Activated T-cell treated with anti-CD3 and anti-CD28 coated beads, Interleukin-2, amount 50 U/mL, for 72 hours (primary cell): Measurements from ENCODE around the gene UROD. TPM values are rescaled to one million over a fixed set of nuclear protein-coding genes. Genes with fewer than 3 reads are reported as not detected.
A peak's percentile ranks its signal among the peaks of the same experiment; 100 is the strongest.
"Not testable (repeated sequence)": the region's sequence is repeated elsewhere in the genome, so short reads cannot be mapped to it uniquely, and the experiment has no call there.

Experiments
- ATAC-seq, 2 donors: fragments of 150-1000 bp; cut with Tn5 transposase; replicated peaks in 1 of 2; 2 replicates each; pipeline ENCODE4 v1.10.0; 2021; ENCODE audit warnings: moderate library complexity in 2 of 2, mild to moderate bottlenecking in 1 of 2
- DNase-seq, 2 donors: peaks; one replicate each; pipeline ENCODE4 v3.0.0; 2021 to 2022; ENCODE audit warnings: mixed read lengths in 1 of 2
- H3K27ac Mint-ChIP-seq: one replicate; pipeline ENCODE4 v1.8.0; 2022; ENCODE audit warnings: mild to moderate bottlenecking, moderate library complexity, mixed read lengths
- H3K27me3 Mint-ChIP-seq: one replicate; pipeline ENCODE4 v1.8.0; 2022; ENCODE audit warnings: low read depth, mixed read lengths
- H3K36me3 Mint-ChIP-seq, 2 donors: one replicate each; pipeline ENCODE4 v1.8.0; 2022; ENCODE audit warnings: mixed read lengths in 2 of 2, mild to moderate bottlenecking in 1 of 2; ENCODE audit not compliant: insufficient read depth in 2 of 2
- H3K4me1 Mint-ChIP-seq: one replicate; pipeline ENCODE4 v1.8.0; 2022; ENCODE audit warnings: low read depth, mixed read lengths
- H3K4me3 Mint-ChIP-seq, 2 donors: one replicate each; pipeline ENCODE4 v1.8.0; 2022; ENCODE audit warnings: mild to moderate bottlenecking in 2 of 2, mixed read lengths in 2 of 2, moderate library complexity in 2 of 2
- H3K9me3 Mint-ChIP-seq, 2 donors: one replicate each; pipeline ENCODE4 v1.8.0; 2022; ENCODE audit warnings: mixed read lengths in 2 of 2
- total RNA-seq, 2 donors: library from RNA; stranded (reverse); gene quantifications; one replicate each; pipeline ENCODE4 v1.2.3, GENCODE V29; 2022

Gene UROD
- total RNA-seq, 2 donors from 2014 or later = 65.6 to 75.6 TPM

GRCh38 chr1:45035631-45036301, 23.7 kb downstream of the UROD start:
- H3K9me3 Mint-ChIP-seq = no peaks in the 10 kb centered on the region
- H3K4me1 Mint-ChIP-seq = peaks cover 18% of the 10 kb centered on the region
- no peak for DNase-seq
- no peaks in the 10 kb centered on the region for H3K27me3 Mint-ChIP-seq
- H3K4me3 Mint-ChIP-seq = no peak overlapping the region
- no peak overlapping the region for H3K27ac Mint-ChIP-seq
- no peak for ATAC-seq
- H3K36me3 Mint-ChIP-seq = no peaks in the 10 kb centered on the region

GRCh38 chr1:45037456-45037855, 25.4 kb downstream of the UROD start:
- Mint-ChIP-seq H3K9me3 (no peaks in the 10 kb centered on the region), H3K27ac (no peak overlapping the region), H3K4me1 (peaks cover 18% of the 10 kb centered on the region), H3K27me3 (no peaks in the 10 kb centered on the region), H3K36me3 (no peaks in the 10 kb centered on the region), H3K4me3 (no peak overlapping the region)
- ATAC-seq (peak; percentile 91 to 95), DNase-seq (no peak)

- Mint-ChIP-seq H3K9me3 (no peaks in the 10 kb centered on the region), H3K4me3 (no peak overlapping the region), H3K27ac (no peak overlapping the region), H3K4me1 (peaks cover 16% of the 10 kb centered on the region), H3K36me3 (no peaks in the 10 kb centered on the region), H3K27me3 (no peaks in the 10 kb centered on the region)
- no peak for DNase-seq
- ATAC-seq = no peak
Measured at GRCh38 chr1:45038240-45038639, 26.2 kb downstream of the UROD start.

- no peaks in the 10 kb centered on the region for H3K36me3 Mint-ChIP-seq
- no peaks in the 10 kb centered on the region for H3K27me3 Mint-ChIP-seq
- H3K4me1 Mint-ChIP-seq = peaks cover 12% of the 10 kb centered on the region
- ATAC-seq = no peak
- H3K4me3 Mint-ChIP-seq = no peak overlapping the region
- DNase-seq = no peak
- H3K9me3 Mint-ChIP-seq = no peaks in the 10 kb centered on the region
- no peak overlapping the region for H3K27ac Mint-ChIP-seq
Measured at GRCh38 chr1:45038661-45039364, 26.8 kb downstream of the UROD start.

- no peak for ATAC-seq
Measured at GRCh38 chr1:45040297-45040696, 28.2 kb downstream of the UROD start.

GRCh38 chr1:45043094-45043493, 31.0 kb downstream of the UROD start:
- H3K27ac Mint-ChIP-seq = no peak overlapping the region
- H3K4me3 Mint-ChIP-seq = no peak overlapping the region
- ATAC-seq (no peak), DNase-seq (no peak)
- H3K4me1 Mint-ChIP-seq = peaks cover 1% of the 10 kb centered on the region
- H3K36me3 Mint-ChIP-seq = no peaks in the 10 kb centered on the region
- no peaks in the 10 kb centered on the region for H3K9me3 Mint-ChIP-seq
- H3K27me3 Mint-ChIP-seq = no peaks in the 10 kb centered on the region

More at GRCh38 chr1:45040297-45040696, 28.2 kb downstream of the UROD start:
- no peak for DNase-seq
- Mint-ChIP-seq H3K36me3 (no peaks in the 10 kb centered on the region), H3K27me3 (no peaks in the 10 kb centered on the region), H3K4me3 (no peak overlapping the region), H3K4me1 (peaks cover 12% of the 10 kb centered on the region), H3K27ac (no peak overlapping the region), H3K9me3 (no peaks in the 10 kb centered on the region)

- no peaks in the 10 kb centered on the region for H3K4me1 Mint-ChIP-seq
- no peaks in the 10 kb centered on the region for H3K9me3 Mint-ChIP-seq
- H3K27me3 Mint-ChIP-seq = no peaks in the 10 kb centered on the region
- H3K27ac Mint-ChIP-seq = no peak overlapping the region
- DNase-seq (no peak), ATAC-seq (no peak)
- no peak overlapping the region for H3K4me3 Mint-ChIP-seq
- H3K36me3 Mint-ChIP-seq = no peaks in the 10 kb centered on the region
Measured at GRCh38 chr1:45044916-45045315, 32.9 kb downstream of the UROD start.

- H3K4me3 Mint-ChIP-seq = no peak overlapping the region
- DNase-seq (no peak), ATAC-seq (peak in 1 of 2 donors; percentile 61)
- H3K36me3 Mint-ChIP-seq = no peaks in the 10 kb centered on the region
- no peaks in the 10 kb centered on the region for H3K9me3 Mint-ChIP-seq
- no peaks in the 10 kb centered on the region for H3K27me3 Mint-ChIP-seq
- H3K27ac Mint-ChIP-seq = no peak overlapping the region
- peaks cover 9% of the 10 kb centered on the region for H3K4me1 Mint-ChIP-seq
Measured at GRCh38 chr1:45047032-45047431, 35.0 kb downstream of the UROD start.

GRCh38 chr1:45051005-45051772, 39.1 kb downstream of the UROD start:
- no peaks in the 10 kb centered on the region for H3K27me3 Mint-ChIP-seq
- peak overlapping the region; percentile 0 to 17 for H3K4me3 Mint-ChIP-seq
- H3K9me3 Mint-ChIP-seq = no peaks in the 10 kb centered on the region
- ATAC-seq (peak; percentile 56 to 72), DNase-seq (peak in 1 of 2 donors; percentile 1)
- peak overlapping the region; percentile 66 for H3K27ac Mint-ChIP-seq
- H3K36me3 Mint-ChIP-seq = peaks cover 0 to 4% of the 10 kb centered on the region in 2 donors
- peaks cover 9% of the 10 kb centered on the region for H3K4me1 Mint-ChIP-seq

GRCh38 chr1:45057542-45057941, 45.5 kb downstream of the UROD start:
- Mint-ChIP-seq H3K4me1 (peaks cover 8% of the 10 kb centered on the region), H3K9me3 (no peaks in the 10 kb centered on the region), H3K4me3 (no peak overlapping the region), H3K36me3 (peaks cover 0 to 4% of the 10 kb centered on the region in 2 donors), H3K27ac (no peak overlapping the region), H3K27me3 (no peaks in the 10 kb centered on the region)
- no peak for ATAC-seq
- no peak for DNase-seq

- no peak for DNase-seq
- Mint-ChIP-seq H3K27me3 (no peaks in the 10 kb centered on the region), H3K36me3 (peaks cover 0 to 4% of the 10 kb centered on the region in 2 donors), H3K9me3 (no peaks in the 10 kb centered on the region), H3K4me3 (no peak overlapping the region), H3K27ac (no peak overlapping the region), H3K4me1 (peaks cover 8% of the 10 kb centered on the region)
- ATAC-seq = no peak
Measured at GRCh38 chr1:45059829-45060228, 47.8 kb downstream of the UROD start.

- ATAC-seq, H3K27me3 Mint-ChIP-seq, H3K4me1 Mint-ChIP-seq, DNase-seq, H3K36me3 Mint-ChIP-seq, H3K9me3 Mint-ChIP-seq, H3K27ac Mint-ChIP-seq, H3K4me3 Mint-ChIP-seq: not testable (repeated sequence)
Measured at GRCh38 chr1:45062463-45062862, 50.4 kb downstream of the UROD start.

- peaks cover 0 to 2% of the 10 kb centered on the region in 2 donors for H3K9me3 Mint-ChIP-seq
- H3K4me1 Mint-ChIP-seq = no peaks in the 10 kb centered on the region
- no peak overlapping the region for H3K4me3 Mint-ChIP-seq
Measured at GRCh38 chr1:45065083-45065482, 53.0 kb downstream of the UROD start.

More at GRCh38 chr1:45065083-45065482, 53.0 kb downstream of the UROD start:
- no peak overlapping the region for H3K27ac Mint-ChIP-seq
- ATAC-seq = no peak
- DNase-seq = no peak
- no peaks in the 10 kb centered on the region for H3K36me3 Mint-ChIP-seq
- H3K27me3 Mint-ChIP-seq = no peaks in the 10 kb centered on the region
